C4-2B (cell line): Measurements from ENCODE around the gene TTLL5.

ENCODE experiments used
- ZFX ChIP-seq: fragments of 450-650 bp; IDR thresholded peaks from 2 replicates; pipeline ENCODE4 v1.6.1; 2017
- TF ChIP-seq, protein P1 (sequence below): fragments of 450-650 bp; conservative IDR thresholded peaks from 2 replicates; pipeline ENCODE4 v1.5.1; 2017; ENCODE audit warnings: mild to moderate bottlenecking

GRCh38 chr14:75959031-75959430 lies 298.0 kb downstream of the TTLL5 start:
- TF ChIP-seq, protein P1, sequence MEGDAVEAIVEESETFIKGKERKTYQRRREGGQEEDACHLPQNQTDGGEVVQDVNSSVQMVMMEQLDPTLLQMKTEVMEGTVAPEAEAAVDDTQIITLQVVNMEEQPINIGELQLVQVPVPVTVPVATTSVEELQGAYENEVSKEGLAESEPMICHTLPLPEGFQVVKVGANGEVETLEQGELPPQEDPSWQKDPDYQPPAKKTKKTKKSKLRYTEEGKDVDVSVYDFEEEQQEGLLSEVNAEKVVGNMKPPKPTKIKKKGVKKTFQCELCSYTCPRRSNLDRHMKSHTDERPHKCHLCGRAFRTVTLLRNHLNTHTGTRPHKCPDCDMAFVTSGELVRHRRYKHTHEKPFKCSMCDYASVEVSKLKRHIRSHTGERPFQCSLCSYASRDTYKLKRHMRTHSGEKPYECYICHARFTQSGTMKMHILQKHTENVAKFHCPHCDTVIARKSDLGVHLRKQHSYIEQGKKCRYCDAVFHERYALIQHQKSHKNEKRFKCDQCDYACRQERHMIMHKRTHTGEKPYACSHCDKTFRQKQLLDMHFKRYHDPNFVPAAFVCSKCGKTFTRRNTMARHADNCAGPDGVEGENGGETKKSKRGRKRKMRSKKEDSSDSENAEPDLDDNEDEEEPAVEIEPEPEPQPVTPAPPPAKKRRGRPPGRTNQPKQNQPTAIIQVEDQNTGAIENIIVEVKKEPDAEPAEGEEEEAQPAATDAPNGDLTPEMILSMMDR, result no peak
- no peak for TF ChIP-seq ZFX
